Natural killer cell (primary cell): ENCODE results near the gene CLPTM1L. TPM values are rescaled to one million over a fixed set of nuclear protein-coding genes. Genes with fewer than 3 reads are reported as not detected.
"Not testable (repeated sequence)": the region's sequence is repeated elsewhere in the genome, so short reads cannot be mapped to it uniquely, and the experiment has no call there.

Source experiments
- ATAC-seq, 3 donors: fragments of 150-1000 bp in 2 of 3; fragments of 200-7000 bp in 1 of 3; cut with Tn5 transposase; 1 replicate in 1 of 3; 2 replicates in 2 of 3; pipeline ENCODE4 v1.10.0; 2021; ENCODE audit warnings: mild to moderate bottlenecking in 2 of 3, moderate library complexity in 2 of 3
- DNase-seq, 2 donors: peaks; one replicate each; pipeline versions ENCODE4 v3.0.0 to v3.0.0-alpha.2; 2013 to 2021; ENCODE audit warnings: mixed read lengths in 1 of 2
- H3K27ac ChIP-seq: one replicate; pipeline ENCODE4 v1.5.1; 2013; ENCODE audit warnings: mild to moderate bottlenecking, low read length
- H3K27me3 ChIP-seq: one replicate; pipeline ENCODE4 v1.6.1; 2013; ENCODE audit warnings: low read length; ENCODE audit not compliant: control insufficient read depth, insufficient read depth
- H3K36me3 ChIP-seq: one replicate; pipeline ENCODE4 v1.6.1; 2013; ENCODE audit warnings: low read length; ENCODE audit not compliant: control insufficient read depth, insufficient read depth
- H3K4me1 ChIP-seq: one replicate; pipeline ENCODE4 v1.6.1; 2013; ENCODE audit warnings: low read length; ENCODE audit not compliant: control insufficient read depth, insufficient read depth
- H3K4me3 ChIP-seq: one replicate; pipeline ENCODE4 v1.5.1; 2013; ENCODE audit warnings: low read length
- H3K9me3 ChIP-seq: one replicate; pipeline ENCODE4 v1.6.1; 2013; ENCODE audit warnings: low read length; ENCODE audit not compliant: control insufficient read depth, insufficient read depth
- H3K27ac Mint-ChIP-seq, 2 donors: one replicate each; pipeline ENCODE4 v1.8.0; 2022; ENCODE audit warnings: mild to moderate bottlenecking in 2 of 2, mixed read lengths in 2 of 2, moderate library complexity in 1 of 2
- H3K27me3 Mint-ChIP-seq, 2 donors: one replicate each; pipeline ENCODE4 v1.8.0; 2022; ENCODE audit warnings: low read depth in 2 of 2, mixed read lengths in 2 of 2
- H3K36me3 Mint-ChIP-seq: one replicate; pipeline ENCODE4 v1.8.0; 2022; ENCODE audit warnings: mixed read lengths
- H3K4me1 Mint-ChIP-seq, 2 donors: one replicate each; pipeline ENCODE4 v1.8.0; 2022; ENCODE audit warnings: mixed read lengths in 2 of 2
- H3K4me3 Mint-ChIP-seq: one replicate; pipeline ENCODE4 v1.8.0; 2022; ENCODE audit warnings: mild to moderate bottlenecking, moderate library complexity, mixed read lengths
- H3K9me3 Mint-ChIP-seq, 2 donors: one replicate each; pipeline ENCODE4 v1.8.0; 2022; ENCODE audit warnings: mixed read lengths in 2 of 2
- WGBS: methylation state at CpG from one replicate; pipeline ENCODE4 v1.1.7; 2013; ENCODE audit warnings: missing lambda C conversion rate; ENCODE audit not compliant: insufficient coverage; 5-methylcytosine and 5-hydroxymethylcytosine counted together
- intact Hi-C: fragments of 100-400 bp; cut with micrococcal nuclease; formaldehyde crosslinking; loops from one replicate; pipeline ENCODE4 v1.14.2; 2022
- total RNA-seq, 4 donors: library from RNA; stranded (reverse); fragments of 120-200 nt in 1 of 4; gene quantifications; one replicate each; pipeline versions ENCODE4 v1.2.3 to v1.2.4, GENCODE V29; 2013 to 2022
- TF ChIP-seq, protein P1 (sequence below): fragments of 200-600 bp; IDR thresholded peaks from one replicate; pipeline ENCODE4 v1.8.0; 2022; ENCODE audit warnings: antibody characterized with exemption

CLPTM1L gene
- total RNA-seq, 3 donors from 2014 or later (not counting 1 experiment from before 2014, with no cell fraction given): 67.1 to 105 (median 97.5) TPM

DNA sequence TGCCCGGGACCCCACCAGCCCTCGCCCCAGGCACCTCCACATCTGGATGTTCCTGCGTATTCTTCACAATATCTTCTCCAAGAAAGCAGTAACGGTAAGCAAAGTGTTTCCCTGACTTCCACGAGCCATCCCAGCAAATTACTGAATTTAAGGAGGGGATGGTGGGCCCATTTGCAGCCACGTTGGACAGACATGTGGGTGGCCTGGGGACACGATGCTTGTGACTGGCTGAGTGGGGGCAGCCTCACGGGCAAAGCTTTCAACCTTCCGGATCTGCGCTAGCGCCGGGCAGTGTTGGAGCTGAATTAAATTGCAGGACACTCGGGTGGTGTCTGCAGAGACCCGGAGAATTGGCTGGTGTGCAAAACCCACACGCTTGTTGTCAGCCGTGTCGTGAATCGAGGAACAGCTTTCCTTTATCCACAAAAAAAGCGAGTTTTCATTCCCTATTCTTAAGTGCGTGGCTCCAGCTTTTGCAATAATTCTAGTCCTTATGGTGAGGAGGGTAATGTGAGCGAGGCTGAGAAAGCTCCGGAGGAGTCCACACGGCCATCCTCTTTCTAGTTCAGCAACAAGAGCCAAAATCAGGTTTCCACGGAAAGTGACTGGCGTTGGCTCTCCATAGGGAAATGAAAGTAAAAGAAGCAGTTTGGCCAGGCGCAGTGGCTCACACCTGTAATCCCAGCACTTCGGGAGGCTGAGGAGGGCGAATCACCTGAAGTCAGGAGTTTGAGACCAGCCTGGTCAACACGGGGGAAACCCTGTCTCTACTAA lies 17.5 kb upstream of the CLPTM1L start:
- Histone ChIP-seq H3K4me3 (no peak overlapping the region), H3K27me3 (peaks cover 5% of the 10 kb centered on the region), H3K9me3 (no peaks in the 10 kb centered on the region), H3K4me1 (no peaks in the 10 kb centered on the region), H3K36me3 (no peaks in the 10 kb centered on the region), H3K27ac (no peak overlapping the region)
- H3K4me3 Mint-ChIP-seq: no peak overlapping the region
- TF ChIP-seq, protein P1, sequence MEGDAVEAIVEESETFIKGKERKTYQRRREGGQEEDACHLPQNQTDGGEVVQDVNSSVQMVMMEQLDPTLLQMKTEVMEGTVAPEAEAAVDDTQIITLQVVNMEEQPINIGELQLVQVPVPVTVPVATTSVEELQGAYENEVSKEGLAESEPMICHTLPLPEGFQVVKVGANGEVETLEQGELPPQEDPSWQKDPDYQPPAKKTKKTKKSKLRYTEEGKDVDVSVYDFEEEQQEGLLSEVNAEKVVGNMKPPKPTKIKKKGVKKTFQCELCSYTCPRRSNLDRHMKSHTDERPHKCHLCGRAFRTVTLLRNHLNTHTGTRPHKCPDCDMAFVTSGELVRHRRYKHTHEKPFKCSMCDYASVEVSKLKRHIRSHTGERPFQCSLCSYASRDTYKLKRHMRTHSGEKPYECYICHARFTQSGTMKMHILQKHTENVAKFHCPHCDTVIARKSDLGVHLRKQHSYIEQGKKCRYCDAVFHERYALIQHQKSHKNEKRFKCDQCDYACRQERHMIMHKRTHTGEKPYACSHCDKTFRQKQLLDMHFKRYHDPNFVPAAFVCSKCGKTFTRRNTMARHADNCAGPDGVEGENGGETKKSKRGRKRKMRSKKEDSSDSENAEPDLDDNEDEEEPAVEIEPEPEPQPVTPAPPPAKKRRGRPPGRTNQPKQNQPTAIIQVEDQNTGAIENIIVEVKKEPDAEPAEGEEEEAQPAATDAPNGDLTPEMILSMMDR: no peak
- no peak overlapping the region for H3K27ac Mint-ChIP-seq
- peaks cover 15 to 16% of the 10 kb centered on the region in 2 donors for H3K27me3 Mint-ChIP-seq
- DNase-seq: no peak
- H3K36me3 Mint-ChIP-seq: no peaks in the 10 kb centered on the region
- H3K9me3 Mint-ChIP-seq: no peaks in the 10 kb centered on the region
- WGBS: 88% methylated on average over 29 of the region's 29 CpGs
- no peak for ATAC-seq
- H3K4me1 Mint-ChIP-seq: no peaks in the 10 kb centered on the region
- intact Hi-C loops: no loop called here

GRCh38 chr5:1360861-1361260 lies 16.0 kb upstream of the CLPTM1L start:
- Mint-ChIP-seq H3K4me1 (no peaks in the 10 kb centered on the region), H3K36me3 (no peaks in the 10 kb centered on the region), H3K27ac (no peak overlapping the region), H3K4me3 (no peak overlapping the region), H3K9me3 (no peaks in the 10 kb centered on the region), H3K27me3 (peaks cover 13 to 15% of the 10 kb centered on the region in 2 donors)
- Histone ChIP-seq H3K36me3 (no peaks in the 10 kb centered on the region), H3K4me3 (no peak overlapping the region), H3K4me1 (no peaks in the 10 kb centered on the region), H3K27ac (no peak overlapping the region), H3K9me3 (no peaks in the 10 kb centered on the region), H3K27me3 (peaks cover 3% of the 10 kb centered on the region)
- no peak for ATAC-seq
- TF ChIP-seq, protein P1: no peak
- intact Hi-C loops: no loop called here
- WGBS: 75% methylated on average over 4 of the region's 4 CpGs
- no peak for DNase-seq

DNA sequence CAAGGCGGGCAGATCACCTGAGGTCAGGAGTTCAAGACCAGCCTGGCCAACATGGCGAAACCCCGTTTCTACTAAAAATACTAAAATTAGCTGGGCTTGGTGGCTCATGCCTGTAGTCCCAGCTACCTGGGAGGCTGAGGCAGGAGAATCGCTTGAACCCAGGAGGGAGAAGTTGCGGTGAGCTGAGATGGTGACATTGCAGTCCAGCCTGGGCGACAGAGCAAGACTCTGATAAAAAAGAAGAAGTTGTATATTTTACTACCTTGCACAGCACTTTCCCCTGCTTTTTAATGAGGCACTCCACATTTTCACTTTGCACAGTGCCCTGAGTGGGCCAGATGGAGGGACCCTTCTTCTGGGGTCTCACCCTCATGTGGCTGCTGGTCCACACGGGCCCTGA lies 15.5 kb upstream of the CLPTM1L start:
- H3K4me1 ChIP-seq, DNase-seq, H3K9me3 ChIP-seq, H3K36me3 Mint-ChIP-seq, H3K9me3 Mint-ChIP-seq, H3K27ac Mint-ChIP-seq, H3K4me1 Mint-ChIP-seq, H3K4me3 ChIP-seq, H3K4me3 Mint-ChIP-seq, ATAC-seq, intact Hi-C loops, H3K36me3 ChIP-seq, H3K27ac ChIP-seq, H3K27me3 ChIP-seq: not testable (repeated sequence)
- 86% methylated on average over 7 of the region's 7 CpGs for WGBS
- peaks cover 13 to 15% of the 10 kb centered on the region in 2 donors for H3K27me3 Mint-ChIP-seq

- no peaks in the 10 kb centered on the region for H3K9me3 ChIP-seq
- H3K27me3 ChIP-seq: peaks cover 3% of the 10 kb centered on the region
- no peaks in the 10 kb centered on the region for H3K9me3 Mint-ChIP-seq
- no peaks in the 10 kb centered on the region for H3K4me1 ChIP-seq
- no peak overlapping the region for H3K27ac ChIP-seq
- ATAC-seq (no peak), DNase-seq (no peak)
- H3K4me3 Mint-ChIP-seq: no peak overlapping the region
- H3K27ac Mint-ChIP-seq: no peak overlapping the region
- no peak overlapping the region for H3K4me3 ChIP-seq
- intact Hi-C loops: no loop called here
- WGBS: 96% methylated on average over 10 of the region's 11 CpGs
- no peaks in the 10 kb centered on the region for H3K36me3 ChIP-seq
- H3K27me3 Mint-ChIP-seq: peaks cover 15 to 17% of the 10 kb centered on the region in 2 donors
- no peaks in the 10 kb centered on the region for H3K4me1 Mint-ChIP-seq
- no peaks in the 10 kb centered on the region for H3K36me3 Mint-ChIP-seq
- TF ChIP-seq, protein P1: no peak
These were observed 14.8 kb upstream of the CLPTM1L start for GRCh38 chr5:1359713-1360112.
